T-cell (primary cell): Measurements from ENCODE around the gene CD53. TPM values are rescaled to one million over a fixed set of nuclear protein-coding genes. Genes with fewer than 3 reads are reported as not detected.

ENCODE experiments used
- ATAC-seq, 4 experiments: fragments of 200-7000 bp in 3 of 4; fragments of 150-1000 bp in 1 of 4; cut with Tn5 transposase; replicated peaks in 1 of 4; 1 replicate in 3 of 4; 2 replicates in 1 of 4; pipeline ENCODE4 v1.10.0; 2021; ENCODE audit warnings: moderate library complexity in 3 of 4, mild to moderate bottlenecking in 2 of 4, moderate number of reproducible peaks in 1 of 4
- CTCF ChIA-PET, 2 donors: fragments of 300-600 bp; sonication (Branson Sonifier 250); formaldehyde crosslinking; loops; one replicate each; lab custom pipeline; 2022; ENCODE audit warnings: antibody characterized with exemption in 2 of 2; lab: Charles Lee
- POLR2A ChIA-PET, 2 donors: fragments of 300-600 bp; sonication (Branson Sonifier 250); formaldehyde crosslinking; loops; one replicate each; lab custom pipeline; 2022; ENCODE audit warnings: antibody characterized with exemption in 2 of 2; lab: Charles Lee
- DNase-seq, 35 experiments: peaks; one replicate each; pipeline versions ENCODE4 v3.0.0 to v3.0.0-alpha.2; 2013 to 2023
- H3K27ac ChIP-seq: one replicate; pipeline ENCODE4 v1.5.1; 2013; ENCODE audit warnings: low read length
- H3K27me3 ChIP-seq, 2 experiments: replicated peaks in 1 of 2; 1 replicate in 1 of 2; 2 replicates in 1 of 2; pipeline versions ENCODE4 v1.6.1 to v1.7.0; 2013; ENCODE audit warnings: low read length in 1 of 2, mixed read lengths in 1 of 2; ENCODE audit not compliant: control insufficient read depth in 2 of 2, insufficient read depth in 2 of 2; ENCODE audit errors: extremely low read depth in 1 of 2
- H3K36me3 ChIP-seq, 2 donors: 1 replicate in 1 of 2; 2 replicates in 1 of 2; pipeline versions ENCODE4 v1.6.1 to v1.7.0; 2013; ENCODE audit warnings: low read length in 1 of 2; ENCODE audit not compliant: control insufficient read depth in 2 of 2, insufficient read depth in 1 of 2; ENCODE audit errors: extremely low read depth in 1 of 2
- H3K4me1 ChIP-seq, 2 experiments: 1 replicate in 1 of 2; 2 replicates in 1 of 2; pipeline versions ENCODE4 v1.6.1 to v1.7.0; 2013; ENCODE audit warnings: low read length in 2 of 2, mixed read lengths in 1 of 2; ENCODE audit not compliant: insufficient read depth in 2 of 2, control insufficient read depth in 1 of 2; ENCODE audit errors: extremely low read depth in 1 of 2
- H3K4me3 ChIP-seq, 2 donors: 1 replicate in 1 of 2; 2 replicates in 1 of 2; pipeline versions ENCODE4 v1.5.1 to v1.7.0; 2013; ENCODE audit warnings: mild to moderate bottlenecking in 2 of 2, low read length in 1 of 2, moderate library complexity in 1 of 2; ENCODE audit not compliant: control insufficient read depth in 1 of 2; ENCODE audit errors: extremely low read depth in 1 of 2
- H3K9me3 ChIP-seq: 2 replicates; pipeline ENCODE4 v1.7.0; 2013
- H3K27ac Mint-ChIP-seq, 2 donors: one replicate each; pipeline ENCODE4 v1.8.0; 2020 to 2021; ENCODE audit warnings: mild to moderate bottlenecking in 2 of 2, mixed read lengths in 2 of 2
- H3K27me3 Mint-ChIP-seq, 2 donors: one replicate each; pipeline ENCODE4 v1.8.0; 2021 to 2022; ENCODE audit warnings: mixed read lengths in 2 of 2
- H3K36me3 Mint-ChIP-seq: one replicate; pipeline ENCODE4 v1.8.0; 2021; ENCODE audit warnings: mixed read lengths
- H3K4me1 Mint-ChIP-seq, 3 donors: one replicate each; pipeline ENCODE4 v1.8.0; 2020 to 2022; ENCODE audit warnings: mixed read lengths in 3 of 3, mild to moderate bottlenecking in 1 of 3
- H3K4me3 Mint-ChIP-seq, 3 donors: one replicate each; pipeline ENCODE4 v1.8.0; 2020 to 2022; ENCODE audit warnings: mild to moderate bottlenecking in 3 of 3, mixed read lengths in 3 of 3, moderate library complexity in 3 of 3
- H3K9me3 Mint-ChIP-seq, 3 donors: one replicate each; pipeline ENCODE4 v1.8.0; 2020 to 2022; ENCODE audit warnings: mixed read lengths in 3 of 3
- whole genome bisulfite sequencing: methylation state at CpG from one replicate; pipeline ENCODE4 v1.1.5; 2013; ENCODE audit warnings: missing lambda C conversion rate; ENCODE audit not compliant: insufficient coverage; 5-methylcytosine and 5-hydroxymethylcytosine counted together
- total RNA-seq, 35 experiments: library from RNA in 6 of 35; stranded (reverse) in 6 of 35; fragments of 120-200 nt in 1 of 35; gene quantifications; one replicate each; pipeline versions ENCODE4 v1.2.1 to v1.2.4 and lab custom pipeline; 2013 to 2026

Gene CD53
- total RNA-seq, 5 donors from 2014 or later (not counting 1 experiment from before 2014, with no cell fraction given): 288 to 405 (median 386) TPM

GRCh38 chr1:110877776-110878175 lies 4.8 kb downstream of the CD53 start:
- no peaks in the 10 kb centered on the region for H3K27me3 Mint-ChIP-seq
- DNase-seq (no peak), ATAC-seq (no peak)
- H3K9me3 ChIP-seq: no peaks in the 10 kb centered on the region
- POLR2A ChIA-PET: no interaction called here
- H3K9me3 Mint-ChIP-seq: no peaks in the 10 kb centered on the region
- H3K27ac Mint-ChIP-seq: peak overlapping the region; percentile 95 to 98
- CTCF ChIA-PET: no interaction called here
- H3K36me3 ChIP-seq: peaks cover 0 to 15% of the 10 kb centered on the region in 2 donors
- peak overlapping the region; percentile 81 to 99 (median 97) for H3K4me3 Mint-ChIP-seq
- H3K4me3 ChIP-seq: peak overlapping the region; percentile 32 to 40
- 0% methylated on average over 2 of the region's 8 CpGs for WGBS
- H3K27ac ChIP-seq: peak overlapping the region; percentile 98
- peaks cover 43% of the 10 kb centered on the region for H3K36me3 Mint-ChIP-seq
- no peaks in the 10 kb centered on the region for H3K27me3 ChIP-seq
- peaks cover 33 to 62% of the 10 kb centered on the region in 2 experiments for H3K4me1 ChIP-seq
- H3K4me1 Mint-ChIP-seq: peaks cover 61 to 89% (median 70%) of the 10 kb centered on the region in 3 donors

DNA sequence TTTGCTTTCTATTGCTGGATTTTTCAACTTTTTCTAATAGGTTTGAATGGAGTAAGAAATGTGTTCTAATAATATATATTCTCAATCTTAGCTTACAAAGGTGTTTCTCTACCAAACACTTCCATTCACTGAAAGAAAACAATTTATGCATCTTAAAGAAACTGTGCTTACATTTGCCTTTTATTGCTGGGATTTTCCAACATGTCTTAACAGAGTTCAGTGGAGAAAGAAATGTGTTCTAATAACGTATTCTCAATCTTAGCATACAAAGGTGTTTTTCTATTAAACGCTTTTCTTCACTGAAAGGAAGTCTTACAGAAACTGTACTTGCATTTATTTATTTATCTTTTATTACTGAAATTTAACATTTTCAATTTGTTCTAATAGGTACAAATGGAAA lies 5.6 kb downstream of the CD53 start:
- CTCF ChIA-PET: interaction anchor here in 1 of 2 donors (0.5 kb wide), 1 partner anchor 65 kb away, joined by 3 read pairs; no protein-coding TSS in a partner anchor
- POLR2A ChIA-PET: no interaction called here
- H3K4me3 ChIP-seq: no peak overlapping the region
- H3K27ac ChIP-seq: peak overlapping the region; percentile 98
- Mint-ChIP-seq H3K36me3 (peaks cover 50% of the 10 kb centered on the region), H3K4me3 (peak overlapping the region in 2 of 3 donors; percentile 97 to 99), H3K27ac (peak overlapping the region; percentile 98 to 100), H3K27me3 (no peaks in the 10 kb centered on the region), H3K9me3 (no peaks in the 10 kb centered on the region), H3K4me1 (peaks cover 66 to 93% (median 77%) of the 10 kb centered on the region in 3 donors)
- H3K9me3 ChIP-seq: no peaks in the 10 kb centered on the region
- H3K36me3 ChIP-seq: peaks cover 0 to 15% of the 10 kb centered on the region in 2 donors
- no peak for DNase-seq
- no CpG with 5 or more reads among the region's 2 CpGs for WGBS
- H3K4me1 ChIP-seq: peaks cover 33 to 69% of the 10 kb centered on the region in 2 experiments
- no peaks in the 10 kb centered on the region for H3K27me3 ChIP-seq
- no peak for ATAC-seq

DNA sequence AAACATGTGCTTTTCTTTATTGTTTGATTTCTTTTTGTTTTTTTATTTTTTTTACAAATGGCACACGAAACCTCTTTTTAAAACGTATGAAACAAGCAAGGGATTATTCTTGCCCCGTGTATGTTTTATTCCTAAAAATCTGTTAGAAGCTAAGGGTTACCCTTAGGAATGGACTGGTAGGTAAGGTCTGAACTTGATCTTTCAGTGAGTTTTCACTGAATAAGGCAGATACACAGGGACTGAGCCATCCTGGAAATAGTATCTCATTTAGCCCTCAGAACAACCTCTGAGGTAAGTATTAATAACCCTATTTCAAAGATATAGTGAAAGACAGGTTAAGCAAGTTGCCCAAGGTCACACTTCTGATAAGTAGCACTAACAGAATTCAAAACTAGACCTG lies 6.0 kb downstream of the CD53 start:
- Mint-ChIP-seq H3K36me3 (peaks cover 52% of the 10 kb centered on the region), H3K27ac (peak overlapping the region; percentile 98 to 100), H3K27me3 (no peaks in the 10 kb centered on the region), H3K4me3 (peak overlapping the region; percentile 62 to 99 (median 97)), H3K4me1 (peaks cover 69 to 97% (median 80%) of the 10 kb centered on the region in 3 donors), H3K9me3 (no peaks in the 10 kb centered on the region)
- no CpG with 5 or more reads among the region's 3 CpGs for WGBS
- no peaks in the 10 kb centered on the region for H3K9me3 ChIP-seq
- ChIA-PET POLR2A (interaction anchor here (0.6 to 1.1 kb wide), 4 partner anchors 9 to 419 kb away, joined by 3 to 7 read pairs (median 6); no protein-coding TSS in a partner anchor), CTCF (no interaction called here)
- DNase-seq (no peak), ATAC-seq (no peak)
- H3K36me3 ChIP-seq: peaks cover 0 to 15% of the 10 kb centered on the region in 2 donors
- peak overlapping the region in 1 of 2 donors; percentile 26 for H3K4me3 ChIP-seq
- H3K27ac ChIP-seq: peak overlapping the region; percentile 98
- no peaks in the 10 kb centered on the region for H3K27me3 ChIP-seq
- H3K4me1 ChIP-seq: peaks cover 33 to 73% of the 10 kb centered on the region in 2 experiments

DNA sequence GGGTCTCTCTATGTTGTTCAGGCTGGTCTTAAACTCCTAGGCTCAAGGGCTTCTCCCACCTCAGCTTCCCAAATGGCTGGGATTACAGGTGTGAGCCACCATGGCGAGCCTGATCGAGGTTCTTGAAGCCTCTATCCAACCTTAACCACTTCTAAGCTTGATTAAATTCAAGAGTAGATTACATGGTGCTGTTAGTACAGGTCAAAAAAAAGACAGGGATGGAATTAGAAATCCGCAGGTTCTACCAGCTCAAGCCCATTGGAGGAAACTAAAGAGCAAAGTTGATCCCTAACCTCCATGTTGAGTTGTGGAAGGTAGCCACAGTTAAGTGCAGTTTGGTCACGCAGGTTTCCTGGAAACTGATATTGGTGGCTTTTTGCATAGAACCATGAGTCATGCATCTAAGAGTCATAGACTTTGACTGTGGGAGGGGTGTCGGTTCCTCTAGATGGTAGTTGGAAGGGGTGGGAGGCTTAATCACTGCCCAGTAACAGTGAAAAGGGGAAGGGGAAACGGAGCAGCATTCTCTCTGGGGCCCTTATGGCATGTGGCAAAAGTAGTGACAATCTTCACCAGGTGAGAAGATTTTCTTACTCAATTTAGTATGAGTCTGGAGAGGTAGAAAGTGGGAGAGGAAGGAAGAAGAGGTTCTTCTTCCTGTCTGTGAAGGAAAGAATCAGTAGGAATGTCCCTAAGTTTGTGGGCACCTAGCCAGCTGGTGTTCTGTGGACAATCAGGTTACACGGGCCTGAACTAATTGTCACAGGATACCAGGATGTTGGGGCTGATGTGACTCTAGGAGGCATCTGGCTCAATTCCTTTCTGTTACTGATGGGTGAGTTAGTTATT lies 7.0 kb downstream of the CD53 start:
- peaks cover 33 to 74% of the 10 kb centered on the region in 2 experiments for H3K4me1 ChIP-seq
- POLR2A ChIA-PET: interaction anchor here (0.6 to 1.1 kb wide), 5 partner anchors 8 to 420 kb away, joined by 3 to 7 read pairs (median 6); partner anchors contain the start of gene LRIF1 (in 1 of the 2)
- DNase-seq (peak in 25 of 35 experiments; percentile 13 to 75 (median 40)), ATAC-seq (peak; percentile 23 to 65 (median 60))
- H3K36me3 ChIP-seq: peaks cover 0 to 15% of the 10 kb centered on the region in 2 donors
- H3K9me3 ChIP-seq: no peaks in the 10 kb centered on the region
- peak overlapping the region; percentile 98 to 100 for H3K27ac Mint-ChIP-seq
- 3% methylated on average over 4 of the region's 7 CpGs for WGBS
- peak overlapping the region; percentile 98 for H3K27ac ChIP-seq
- H3K4me3 Mint-ChIP-seq: peak overlapping the region; percentile 84 to 99 (median 97)
- CTCF ChIA-PET: no interaction called here
- H3K9me3 Mint-ChIP-seq: no peaks in the 10 kb centered on the region
- no peaks in the 10 kb centered on the region for H3K27me3 Mint-ChIP-seq
- peaks cover 79 to 100% (median 90%) of the 10 kb centered on the region in 3 donors for H3K4me1 Mint-ChIP-seq
- peak overlapping the region; percentile 4 to 26 for H3K4me3 ChIP-seq
- no peaks in the 10 kb centered on the region for H3K27me3 ChIP-seq
- peaks cover 57% of the 10 kb centered on the region for H3K36me3 Mint-ChIP-seq

DNA sequence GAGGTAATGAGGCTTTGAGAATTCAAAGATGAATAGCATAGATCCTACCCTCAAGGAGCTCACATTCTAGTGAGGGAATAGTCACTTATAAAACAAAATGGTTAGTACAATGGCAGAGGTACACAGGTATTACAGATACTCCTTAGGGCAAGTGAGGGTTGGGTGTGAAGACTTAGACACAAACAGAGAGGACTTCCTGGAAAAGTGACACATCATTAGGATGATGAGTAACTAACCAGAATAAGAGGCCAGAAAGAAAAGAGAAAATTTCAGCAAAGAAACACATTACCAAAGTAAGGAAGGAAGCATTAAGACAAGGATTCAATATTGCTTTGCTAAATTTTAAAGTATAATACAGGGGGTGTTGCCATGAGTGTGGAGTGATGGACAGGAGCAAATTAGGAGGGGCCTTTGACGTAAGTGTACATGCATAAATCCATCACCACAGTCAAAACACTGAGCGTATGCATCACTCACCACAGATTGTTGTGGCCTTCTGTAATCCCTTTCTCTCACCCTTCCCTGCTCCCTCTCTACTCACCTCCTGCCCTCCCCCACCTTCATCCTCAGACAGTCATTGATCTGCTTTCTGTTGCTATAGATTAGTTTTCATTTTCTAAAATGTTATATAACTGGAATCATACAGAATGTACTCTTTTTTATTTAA lies 7.9 kb downstream of the CD53 start:
- CTCF ChIA-PET: no interaction called here
- ATAC-seq (peak; percentile 56 to 85 (median 64)), DNase-seq (peak in 31 of 35 experiments; percentile 16 to 77 (median 49))
- Histone ChIP-seq H3K27me3 (no peaks in the 10 kb centered on the region), H3K27ac (peak overlapping the region; percentile 98), H3K36me3 (peaks cover 0 to 15% of the 10 kb centered on the region in 2 donors), H3K4me3 (peak overlapping the region in 1 of 2 donors; percentile 26), H3K9me3 (no peaks in the 10 kb centered on the region), H3K4me1 (peaks cover 37 to 74% of the 10 kb centered on the region in 2 experiments)
- Mint-ChIP-seq H3K27ac (peak overlapping the region; percentile 98 to 100), H3K4me1 (peaks cover 81 to 96% (median 86%) of the 10 kb centered on the region in 3 donors), H3K9me3 (no peaks in the 10 kb centered on the region), H3K27me3 (no peaks in the 10 kb centered on the region), H3K36me3 (peaks cover 55% of the 10 kb centered on the region), H3K4me3 (peak overlapping the region; percentile 84 to 99 (median 97))
- 0% methylated on average over 1 of the region's 2 CpGs for WGBS
- POLR2A ChIA-PET: interaction anchor here (0.5 to 0.7 kb wide), 3 partner anchors 12 to 83 kb away, joined by 3 read pairs; partner anchors contain the start of gene LRIF1 (in 1 of the 2)
